BE2C (cell line): Measurements from ENCODE around the gene CDH22.

Experiments
- DNase-seq: peaks from one replicate; pipeline ENCODE4 v3.0.0-alpha.2; 2020
- H3K27me3 ChIP-seq: fragments of 250-450 bp; sonication (Bioruptor Pico); 2 replicates; pipeline ENCODE4 v1.5.1; 2020; ENCODE audit warnings: mild to moderate bottlenecking
- H3K36me3 ChIP-seq: fragments of 250-450 bp; sonication (Bioruptor Pico); 2 replicates; pipeline ENCODE4 v1.5.1; 2020; ENCODE audit warnings: mild to moderate bottlenecking
- H3K4me1 ChIP-seq: fragments of 250-450 bp; sonication (Bioruptor Pico); 2 replicates; pipeline ENCODE4 v1.5.1; 2020
- H3K4me3 ChIP-seq: 2 replicates; pipeline ENCODE4 v1.5.1; 2011; ENCODE audit warnings: low read depth, low read length
- H3K9me3 ChIP-seq: fragments of 250-450 bp; sonication (Bioruptor Pico); 2 replicates; pipeline ENCODE4 v1.5.1; 2020
- CTCF ChIP-seq: IDR thresholded peaks from 2 replicates; pipeline ENCODE4 v1.5.1; 2012; ENCODE audit warnings: mild to moderate bottlenecking, low read depth, low read length

The CDH22 gene

GRCh38 chr20:46192376-46192944 is 115.8 kb downstream of the CDH22 start:
- Histone ChIP-seq H3K9me3 (no peaks in the 10 kb centered on the region), H3K4me1 (peaks cover 36% of the 10 kb centered on the region), H3K4me3 (no peak overlapping the region), H3K36me3 (no peaks in the 10 kb centered on the region), H3K27me3 (no peaks in the 10 kb centered on the region)
- peak; percentile 85 for DNase-seq
- TF ChIP-seq CTCF, result no peak

- Histone ChIP-seq H3K9me3 (no peaks in the 10 kb centered on the region), H3K4me3 (no peak overlapping the region), H3K4me1 (peaks cover 33% of the 10 kb centered on the region), H3K27me3 (no peaks in the 10 kb centered on the region), H3K36me3 (no peaks in the 10 kb centered on the region)
- no peak for TF ChIP-seq CTCF
- no peak for DNase-seq
These were observed 116.7 kb downstream of the CDH22 start for GRCh38 chr20:46191611-46192010.

GRCh38 chr20:46191168-46191540 is 117.1 kb downstream of the CDH22 start:
- Histone ChIP-seq H3K36me3 (no peaks in the 10 kb centered on the region), H3K9me3 (no peaks in the 10 kb centered on the region), H3K4me3 (no peak overlapping the region), H3K27me3 (no peaks in the 10 kb centered on the region), H3K4me1 (peaks cover 29% of the 10 kb centered on the region)
- DNase-seq, result no peak
- no peak for TF ChIP-seq CTCF

GRCh38 chr20:46190478-46191167 is 117.7 kb downstream of the CDH22 start:
- Histone ChIP-seq H3K9me3 (no peaks in the 10 kb centered on the region), H3K4me1 (peaks cover 26% of the 10 kb centered on the region), H3K36me3 (no peaks in the 10 kb centered on the region), H3K4me3 (no peak overlapping the region), H3K27me3 (no peaks in the 10 kb centered on the region)
- DNase-seq, result no peak
- TF ChIP-seq CTCF, result no peak

- H3K4me3 ChIP-seq, result peak overlapping the region; percentile 31
- peaks cover 22% of the 10 kb centered on the region for H3K4me1 ChIP-seq
- H3K9me3 ChIP-seq, result no peaks in the 10 kb centered on the region
- H3K27me3 ChIP-seq, result no peaks in the 10 kb centered on the region
- H3K36me3 ChIP-seq, result no peaks in the 10 kb centered on the region
- DNase-seq, result peak; percentile 52
- no peak; the same call in 1 of the 2 replicates for TF ChIP-seq CTCF
These were observed 119.3 kb downstream of the CDH22 start for GRCh38 chr20:46188866-46189541.

GRCh38 chr20:46186210-46186609 is 122.1 kb downstream of the CDH22 start:
- Histone ChIP-seq H3K27me3 (no peaks in the 10 kb centered on the region), H3K9me3 (no peaks in the 10 kb centered on the region), H3K4me1 (peaks cover 6% of the 10 kb centered on the region), H3K4me3 (no peak overlapping the region), H3K36me3 (no peaks in the 10 kb centered on the region)
- no peak for TF ChIP-seq CTCF
- no peak for DNase-seq
